K562 (cell line): Measurements from ENCODE around the gene HLA-B. TPM values are rescaled to one million over a fixed set of nuclear protein-coding genes. Genes with fewer than 3 reads are reported as not detected.

Experiments used
- CBX3 ChIP-seq, 2 experiments: IDR thresholded peaks; 1 replicate in 1 of 2; 2 replicates in 1 of 2; pipeline ENCODE4 v1.6.1; 2012; ENCODE audit warnings: inconsistent platforms in 2 of 2, low read length in 2 of 2, borderline replicate concordance in 1 of 2, control low read depth in 1 of 2
- FOXK1 ChIP-seq: sonication (generic); formaldehyde crosslinking; IDR thresholded peaks from 2 replicates; pipeline ENCODE4 v1.8.0; 2022; ENCODE audit warnings: missing genetic modification reagents, mild to moderate bottlenecking, borderline replicate concordance
- MGA ChIP-seq: fragments of 450-650 bp; IDR thresholded peaks from 2 replicates; pipeline ENCODE4 v1.6.1; 2016; ENCODE audit warnings: mild to moderate bottlenecking, moderate library complexity
- PHF8 ChIP-seq: fragments of 200-600 bp; sonication (generic); IDR thresholded peaks from 2 replicates; pipeline ENCODE4 v1.6.1; 2012; ENCODE audit warnings: mixed run types, mild to moderate bottlenecking, inconsistent platforms, low read length, moderate library complexity, borderline replicate concordance
- polyA plus RNA-seq, 8 experiments: library from polyadenylated mRNA; depleted of rRNA in 4 of 8; stranded (reverse) in 5 of 8; unstranded in 3 of 8; fragments of >200 nt; fragmentation: Nextera tagmentation in 2 of 8; fragmentation: Illumina TruSeq in 1 of 8; extraction: Ambion mirVana in 2 of 8; extraction: Trizol in 1 of 8; gene quantifications; 2 replicates each; pipeline versions ENCODE4 v1.2.1 to v1.2.3, GENCODE V29; 2011 to 2014; ENCODE audit warnings: inconsistent platforms in 1 of 8, missing spikeins in 1 of 8
- total RNA-seq, 7 experiments: library from RNA; depleted of rRNA in 6 of 7; stranded (reverse); fragments of >200 nt in 6 of 7; fragmentation: Illumina TruSeq in 2 of 7; extraction: Trizol in 2 of 7; gene quantifications; 2 replicates each; pipeline versions ENCODE4 v1.2.1 to v1.2.3, GENCODE V29; 2011 to 2021; ENCODE audit warnings: low replicate concordance in 1 of 7

HLA-B gene
- total and polyA plus RNA-seq, 9 of the 15 experiments (the other 6 are each of a cell fraction or from before 2014, with no cell fraction given) = 0.07 to 9.7 (median 0.65) TPM; not detected in 2

DNA sequence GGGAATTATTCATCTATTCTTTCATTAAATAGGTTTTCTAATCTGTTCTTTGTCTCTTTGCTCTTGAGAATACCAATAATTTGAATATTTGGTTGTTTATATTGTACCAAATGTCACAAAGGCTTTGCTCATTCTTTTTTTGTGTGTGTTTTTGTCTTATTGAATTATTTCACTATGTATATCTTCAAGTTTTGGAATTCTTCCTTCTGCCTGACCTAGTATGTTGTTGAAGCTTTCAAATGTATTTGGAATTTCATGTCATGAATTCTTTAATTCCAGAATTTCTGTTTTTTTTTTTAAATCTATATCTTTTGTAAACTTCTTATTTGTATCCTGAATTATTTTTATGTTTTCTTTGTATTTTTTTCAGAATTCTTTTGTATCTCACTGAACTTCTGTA is 16.8 kb downstream of the HLA-B start (continued):
- TF ChIP-seq MGA (no peak), FOXK1 (CRISPR knock-in tag) (no peak), PHF8 (no peak), CBX3 (IDR thresholded peaks at IDR 0.05; ENCODE audit: borderline replicate concordance in 1 of 2, low read length in 2 of 2) (peak in 1 of 2 experiments; percentile 56; a peak in 1 of 3 replicates)
